Tibial nerve (tissue), 4 donors: ENCODE results near the gene GINS1.

Experiments used
- CTCF ChIP-seq, 5 experiments: fragments of 200-600 bp in 3 of 5; fragments of 450-650 bp in 2 of 5; sonication (generic) in 3 of 5; IDR thresholded peaks; one replicate each; pipeline ENCODE4 v1.5.1; 2016 to 2019; ENCODE audit warnings: antibody characterized with exemption in 5 of 5, mild to moderate bottlenecking in 3 of 5, moderate library complexity in 2 of 5
- EP300 ChIP-seq, 2 donors: sonication (generic); formaldehyde crosslinking; IDR thresholded peaks; one replicate each; pipeline ENCODE4 v1.6.1; 2017; ENCODE audit warnings: antibody characterized with exemption in 2 of 2, mild to moderate bottlenecking in 1 of 2
- POLR2A ChIP-seq, 2 donors: fragments of 450-650 bp; IDR thresholded peaks; one replicate each; pipeline ENCODE4 v1.6.1; 2017; ENCODE audit warnings: antibody characterized with exemption in 2 of 2, mild to moderate bottlenecking in 2 of 2, moderate library complexity in 2 of 2

GRCh38 chr20:25376886-25377285 is 30.6 kb upstream of the GINS1 start:
- TF ChIP-seq POLR2A (IDR thresholded peaks at IDR 0.05) (no peak), CTCF (IDR thresholded peaks at IDR 0.05) (no peak), EP300 (IDR thresholded peaks at IDR 0.05) (no peak)
